Mucosa of rectum (tissue), 2 donors: ENCODE measurements around the gene DACT2.
A peak's percentile ranks its signal among the peaks of the same experiment; 100 is the strongest.
"Not testable (repeated sequence)": the region's sequence is repeated elsewhere in the genome, so short reads cannot be mapped to it uniquely, and the experiment has no call there.

Experiments used
- H3K27ac ChIP-seq, 2 donors: one replicate each; pipeline ENCODE4 v1.7.0; 2013; ENCODE audit warnings: inconsistent platforms in 2 of 2, low read depth in 2 of 2, low read length in 2 of 2
- H3K27me3 ChIP-seq, 2 donors: one replicate each; pipeline ENCODE4 v1.7.0; 2013; ENCODE audit warnings: low read length in 2 of 2; ENCODE audit not compliant: control insufficient read depth in 2 of 2, insufficient read depth in 2 of 2
- H3K36me3 ChIP-seq, 2 donors: one replicate each; pipeline ENCODE4 v1.7.0; 2013; ENCODE audit warnings: low read length in 2 of 2; ENCODE audit not compliant: control insufficient read depth in 2 of 2, insufficient read depth in 2 of 2
- H3K4me1 ChIP-seq, 2 donors: one replicate each; pipeline ENCODE4 v1.7.0; 2013; ENCODE audit warnings: low read length in 2 of 2, mild to moderate bottlenecking in 1 of 2; ENCODE audit not compliant: control insufficient read depth in 2 of 2, insufficient read depth in 2 of 2
- H3K4me3 ChIP-seq, 2 donors: one replicate each; pipeline ENCODE4 v1.7.0; 2013; ENCODE audit warnings: low read length in 2 of 2
- H3K9ac ChIP-seq, 2 donors: one replicate each; pipeline ENCODE4 v1.7.0; 2013; ENCODE audit warnings: low read length in 2 of 2, low read depth in 1 of 2, mild to moderate bottlenecking in 1 of 2
- H3K9me3 ChIP-seq, 2 donors: one replicate each; pipeline ENCODE4 v1.7.0; 2013; ENCODE audit warnings: low read length in 2 of 2; ENCODE audit not compliant: control insufficient read depth in 2 of 2
- donor health status: healthy.
- donor health status: Normal muscosa, but diverticular disease.

The DACT2 gene

DNA sequence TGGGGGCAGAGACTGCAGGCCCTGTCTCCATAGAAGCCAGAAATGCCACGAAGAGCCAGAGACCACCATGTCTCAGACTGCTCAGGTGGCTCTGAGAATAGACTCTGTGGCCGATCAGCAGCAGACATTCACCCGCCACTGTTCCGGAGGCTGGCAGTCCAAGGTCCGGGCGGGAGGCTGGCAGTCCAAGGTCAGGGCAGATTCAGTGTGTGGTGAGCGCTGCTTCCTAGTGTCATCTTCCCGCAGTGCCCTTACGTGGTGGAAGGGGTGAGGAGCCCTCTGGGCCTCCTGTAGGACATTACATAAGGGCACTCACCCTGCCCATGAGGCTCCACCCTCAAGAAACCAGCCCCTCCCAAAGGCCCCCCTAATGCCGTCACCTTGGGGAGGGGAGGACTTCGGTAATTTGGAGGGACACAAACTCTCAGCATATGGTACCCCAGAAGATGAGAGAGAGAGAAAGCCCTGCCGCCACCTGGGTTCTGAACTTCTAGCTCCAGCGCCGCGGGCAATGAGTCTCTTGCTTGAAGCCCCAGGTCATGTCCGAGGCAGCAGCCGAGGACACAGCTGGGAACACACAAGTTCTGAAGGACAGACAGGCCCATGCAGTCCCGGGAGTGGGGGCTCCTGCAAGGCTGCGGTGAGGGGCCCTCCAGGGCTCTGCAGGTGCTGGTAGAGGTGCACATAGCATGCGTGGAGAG, 36.4 kb downstream of the DACT2 start:
- Histone ChIP-seq H3K4me1 (peaks cover 0 to 3% of the 10 kb centered on the region in 2 donors), H3K36me3 (no peaks in the 10 kb centered on the region), H3K9ac (no peak overlapping the region), H3K27me3 (no peaks in the 10 kb centered on the region), H3K9me3 (no peaks in the 10 kb centered on the region), H3K4me3 (no peak overlapping the region), H3K27ac (no peak overlapping the region)

- H3K27ac ChIP-seq: no peak overlapping the region
- H3K9ac ChIP-seq: no peak overlapping the region
- no peaks in the 10 kb centered on the region for H3K27me3 ChIP-seq
- H3K9me3 ChIP-seq: no peaks in the 10 kb centered on the region
- H3K4me3 ChIP-seq: no peak overlapping the region
- H3K4me1 ChIP-seq: peaks cover 0 to 3% of the 10 kb centered on the region in 2 donors
- no peaks in the 10 kb centered on the region for H3K36me3 ChIP-seq
Measured at GRCh38 chr6:168281826-168282225, 37.8 kb downstream of the DACT2 start.

GRCh38 chr6:168281314-168281713, 38.3 kb downstream of the DACT2 start:
- not testable (repeated sequence) for H3K4me3 ChIP-seq, H3K9me3 ChIP-seq, H3K27me3 ChIP-seq, H3K4me1 ChIP-seq, H3K27ac ChIP-seq, H3K36me3 ChIP-seq, H3K9ac ChIP-seq

- no peak overlapping the region for H3K4me3 ChIP-seq
- H3K27me3 ChIP-seq: no peaks in the 10 kb centered on the region
- H3K4me1 ChIP-seq: peaks cover 0 to 3% of the 10 kb centered on the region in 2 donors
- no peaks in the 10 kb centered on the region for H3K9me3 ChIP-seq
- no peaks in the 10 kb centered on the region for H3K36me3 ChIP-seq
- H3K27ac ChIP-seq: no peak overlapping the region
- H3K9ac ChIP-seq: no peak overlapping the region
Measured at GRCh38 chr6:168280899-168281245, 38.7 kb downstream of the DACT2 start.

- Histone ChIP-seq H3K36me3 (no peaks in the 10 kb centered on the region), H3K4me3 (no peak overlapping the region), H3K27me3 (no peaks in the 10 kb centered on the region), H3K9me3 (no peaks in the 10 kb centered on the region), H3K9ac (no peak overlapping the region), H3K4me1 (peaks cover 0 to 3% of the 10 kb centered on the region in 2 donors), H3K27ac (no peak overlapping the region)
Measured at GRCh38 chr6:168280020-168280898, 39.3 kb downstream of the DACT2 start.

- no peak overlapping the region for H3K27ac ChIP-seq
- no peaks in the 10 kb centered on the region for H3K36me3 ChIP-seq
- H3K9ac ChIP-seq: no peak overlapping the region
- no peak overlapping the region for H3K4me3 ChIP-seq
- H3K9me3 ChIP-seq: no peaks in the 10 kb centered on the region
- no peaks in the 10 kb centered on the region for H3K27me3 ChIP-seq
- H3K4me1 ChIP-seq: peaks cover 5 to 6% of the 10 kb centered on the region in 2 donors
Measured at GRCh38 chr6:168279403-168279935, 40.1 kb downstream of the DACT2 start.

GRCh38 chr6:168278904-168279303, 40.7 kb downstream of the DACT2 start:
- H3K4me1 ChIP-seq: peaks cover 7 to 9% of the 10 kb centered on the region in 2 donors
- H3K27me3 ChIP-seq: no peaks in the 10 kb centered on the region
- no peak overlapping the region for H3K4me3 ChIP-seq
- no peaks in the 10 kb centered on the region for H3K36me3 ChIP-seq
- no peak overlapping the region for H3K27ac ChIP-seq
- no peak overlapping the region for H3K9ac ChIP-seq
- H3K9me3 ChIP-seq: no peaks in the 10 kb centered on the region

GRCh38 chr6:168277274-168277669, 42.3 kb downstream of the DACT2 start:
- H3K9ac ChIP-seq: no peak overlapping the region
- H3K9me3 ChIP-seq: no peaks in the 10 kb centered on the region
- peaks cover 13 to 18% of the 10 kb centered on the region in 2 donors for H3K4me1 ChIP-seq
- H3K36me3 ChIP-seq: no peaks in the 10 kb centered on the region
- no peak overlapping the region for H3K27ac ChIP-seq
- H3K4me3 ChIP-seq: no peak overlapping the region
- H3K27me3 ChIP-seq: no peaks in the 10 kb centered on the region

- Histone ChIP-seq H3K27me3 (no peaks in the 10 kb centered on the region), H3K36me3 (no peaks in the 10 kb centered on the region), H3K4me3 (no peak overlapping the region), H3K9me3 (no peaks in the 10 kb centered on the region), H3K9ac (no peak overlapping the region), H3K27ac (no peak overlapping the region), H3K4me1 (peaks cover 13 to 18% of the 10 kb centered on the region in 2 donors)
Measured at GRCh38 chr6:168276576-168277273, 42.9 kb downstream of the DACT2 start.

GRCh38 chr6:168275168-168275567, 44.4 kb downstream of the DACT2 start:
- H3K4me3 ChIP-seq: peak overlapping the region in 1 of 2 donors; percentile 3
- H3K27me3 ChIP-seq: no peaks in the 10 kb centered on the region
- no peak overlapping the region for H3K27ac ChIP-seq
- H3K9me3 ChIP-seq: no peaks in the 10 kb centered on the region
- H3K9ac ChIP-seq: no peak overlapping the region
- H3K36me3 ChIP-seq: no peaks in the 10 kb centered on the region
- peaks cover 13 to 18% of the 10 kb centered on the region in 2 donors for H3K4me1 ChIP-seq
